ENCODE results near the gene TSR1. TPM values are rescaled to one million over a fixed set of nuclear protein-coding genes. Genes with fewer than 3 reads are reported as not detected.
"Not testable (repeated sequence)": the region's sequence is repeated elsewhere in the genome, so short reads cannot be mapped to it uniquely, and the experiment has no call there.

The TSR1 gene
- total and polyA plus RNA-seq, 2 donors (not counting 1 experiment from before 2014, with no cell fraction given) = 13.7 to 42.4 TPM

GRCh38 chr17:2319051-2319450 is 17.2 kb downstream of the TSR1 start:
- Histone ChIP-seq H3K4me2 (ENCODE audit: extremely low read depth, insufficient read depth, low read length) (no peak overlapping the region), H3K4me1 (ENCODE audit: control insufficient read depth, extremely low read depth, insufficient read depth, low read length) (no peaks in the 10 kb centered on the region), H2AFZ (ENCODE audit: low read length) (no peak overlapping the region), H3K9ac (ENCODE audit: insufficient read depth, low read length) (no peak overlapping the region), H3K36me3 (ENCODE audit: control insufficient read depth, insufficient read depth, low read length) (peaks cover 2% of the 10 kb centered on the region), H4K20me1 (ENCODE audit: control insufficient read depth, extremely low read depth, insufficient read depth, low read length) (no peaks in the 10 kb centered on the region), H3K27me3 (ENCODE audit: control insufficient read depth, insufficient read depth, low read length) (no peaks in the 10 kb centered on the region), H3K9me3 (ENCODE audit: control insufficient read depth, insufficient read depth, low read depth, low read length) (no peaks in the 10 kb centered on the region), H3K4me3 (replicated peaks in 1 of 4; ENCODE audit: control extremely low read depth in 1 of 4, insufficient read depth in 1 of 4, low read depth in 3 of 4, low read length in 4 of 4) (no peak overlapping the region), H3K27ac (ENCODE audit: insufficient read depth, low read length) (no peak overlapping the region), H3K79me2 (ENCODE audit: control insufficient read depth, insufficient read depth, low read length) (no peaks in the 10 kb centered on the region)
- DNase-seq (ENCODE audit: low read depth in 2 of 2) = no peak
- TF ChIP-seq EZH2 (IDR thresholded peaks at IDR 0.05; ENCODE audit: low read length, missing control alignments) (no peak), CTCF (conservative IDR thresholded peaks at IDR 0.05 in 1 of 2, IDR thresholded peaks at IDR 0.05 in 1 of 2; ENCODE audit: low read depth in 1 of 2, low read length in 2 of 2) (no peak)

GRCh38 chr17:2317796-2318195 is 18.5 kb downstream of the TSR1 start:
- no peaks in the 10 kb centered on the region for H3K4me1 ChIP-seq (ENCODE audit: control insufficient read depth, extremely low read depth, insufficient read depth, low read length)
- no peak for DNase-seq (ENCODE audit: low read depth in 2 of 2)
- H4K20me1 ChIP-seq (ENCODE audit: control insufficient read depth, extremely low read depth, insufficient read depth, low read length) = no peaks in the 10 kb centered on the region
- H3K9ac ChIP-seq (ENCODE audit: insufficient read depth, low read length) = no peak overlapping the region
- H3K4me2 ChIP-seq (ENCODE audit: extremely low read depth, insufficient read depth, low read length) = no peak overlapping the region
- no peaks in the 10 kb centered on the region for H3K36me3 ChIP-seq (ENCODE audit: control insufficient read depth, insufficient read depth, low read length)
- no peaks in the 10 kb centered on the region for H3K79me2 ChIP-seq (ENCODE audit: control insufficient read depth, insufficient read depth, low read length)
- no peaks in the 10 kb centered on the region for H3K27me3 ChIP-seq (ENCODE audit: control insufficient read depth, insufficient read depth, low read length)
- TF ChIP-seq EZH2 (IDR thresholded peaks at IDR 0.05; ENCODE audit: low read length, missing control alignments) (no peak), CTCF (conservative IDR thresholded peaks at IDR 0.05 in 1 of 2, IDR thresholded peaks at IDR 0.05 in 1 of 2; ENCODE audit: low read depth in 1 of 2, low read length in 2 of 2) (no peak)
- no peaks in the 10 kb centered on the region for H3K9me3 ChIP-seq (ENCODE audit: control insufficient read depth, insufficient read depth, low read depth, low read length)
- no peak overlapping the region for H3K27ac ChIP-seq (ENCODE audit: insufficient read depth, low read length)
- no peak overlapping the region for H2AFZ ChIP-seq (ENCODE audit: low read length)
- no peak overlapping the region for H3K4me3 ChIP-seq (replicated peaks in 1 of 4; ENCODE audit: control extremely low read depth in 1 of 4, insufficient read depth in 1 of 4, low read depth in 3 of 4, low read length in 4 of 4)

- not testable (repeated sequence) for H3K36me3 ChIP-seq (ENCODE audit: control insufficient read depth, insufficient read depth, low read length); H3K4me2 ChIP-seq (ENCODE audit: extremely low read depth, insufficient read depth, low read length); H3K27ac ChIP-seq (ENCODE audit: insufficient read depth, low read length); H4K20me1 ChIP-seq (ENCODE audit: control insufficient read depth, extremely low read depth, insufficient read depth, low read length); H3K4me1 ChIP-seq (ENCODE audit: control insufficient read depth, extremely low read depth, insufficient read depth, low read length); H3K4me3 ChIP-seq (replicated peaks in 1 of 4; ENCODE audit: control extremely low read depth in 1 of 4, insufficient read depth in 1 of 4, low read depth in 3 of 4, low read length in 4 of 4); DNase-seq (ENCODE audit: low read depth in 2 of 2); H2AFZ ChIP-seq (ENCODE audit: low read length); H3K79me2 ChIP-seq (ENCODE audit: control insufficient read depth, insufficient read depth, low read length); H3K27me3 ChIP-seq (ENCODE audit: control insufficient read depth, insufficient read depth, low read length); H3K9ac ChIP-seq (ENCODE audit: insufficient read depth, low read length); H3K9me3 ChIP-seq (ENCODE audit: control insufficient read depth, insufficient read depth, low read depth, low read length)
These were observed 19.4 kb downstream of the TSR1 start for GRCh38 chr17:2316916-2317205.

GRCh38 chr17:2312736-2313135 is 23.5 kb downstream of the TSR1 start:
- TF ChIP-seq EZH2 (IDR thresholded peaks at IDR 0.05; ENCODE audit: low read length, missing control alignments) = no peak
- TF ChIP-seq CTCF (conservative IDR thresholded peaks at IDR 0.05 in 1 of 2, IDR thresholded peaks at IDR 0.05 in 1 of 2; ENCODE audit: low read depth in 1 of 2, low read length in 2 of 2) = no peak
- Histone ChIP-seq H3K27me3 (ENCODE audit: control insufficient read depth, insufficient read depth, low read length) (no peaks in the 10 kb centered on the region), H3K79me2 (ENCODE audit: control insufficient read depth, insufficient read depth, low read length) (no peaks in the 10 kb centered on the region), H3K4me1 (ENCODE audit: control insufficient read depth, extremely low read depth, insufficient read depth, low read length) (no peaks in the 10 kb centered on the region), H3K4me2 (ENCODE audit: extremely low read depth, insufficient read depth, low read length) (no peak overlapping the region), H4K20me1 (ENCODE audit: control insufficient read depth, extremely low read depth, insufficient read depth, low read length) (no peaks in the 10 kb centered on the region), H3K36me3 (ENCODE audit: control insufficient read depth, insufficient read depth, low read length) (no peaks in the 10 kb centered on the region), H2AFZ (ENCODE audit: low read length) (no peak overlapping the region), H3K4me3 (replicated peaks in 1 of 4; ENCODE audit: control extremely low read depth in 1 of 4, insufficient read depth in 1 of 4, low read depth in 3 of 4, low read length in 4 of 4) (no peak overlapping the region), H3K9me3 (ENCODE audit: control insufficient read depth, insufficient read depth, low read depth, low read length) (no peaks in the 10 kb centered on the region), H3K9ac (ENCODE audit: insufficient read depth, low read length) (no peak overlapping the region), H3K27ac (ENCODE audit: insufficient read depth, low read length) (no peak overlapping the region)
- DNase-seq (ENCODE audit: low read depth in 2 of 2) = peak; percentile 5 to 28
